HepG2 (cell line): ENCODE measurements around the gene CD109.
A peak's percentile ranks its signal among the peaks of the same experiment; 100 is the strongest.

Experiments
- ARNT ChIP-seq: fragments of 450-650 bp; IDR thresholded peaks from 2 replicates; pipeline ENCODE4 v1.6.1; 2017
- FOXA1 ChIP-seq, 2 experiments: fragments of 450-650 bp in 1 of 2; sonication (generic) in 1 of 2; formaldehyde crosslinking in 1 of 2; IDR thresholded peaks; 2 replicates each; pipeline versions ENCODE4 v1.4.0 to v1.6.1; 2016 to 2020; ENCODE audit warnings: missing genetic modification reagents in 1 of 2
- GATAD2A ChIP-seq: IDR thresholded peaks from 2 replicates; pipeline ENCODE4 v1.6.1; 2016
- MYPOP ChIP-seq: sonication (generic); formaldehyde crosslinking; IDR thresholded peaks from 2 replicates; pipeline ENCODE4 v1.8.1; 2023; ENCODE audit warnings: mild to moderate bottlenecking, moderate library complexity, missing genetic modification reagents
- POLR2A ChIP-seq, 2 experiments: IDR thresholded peaks; 2 replicates each; pipeline ENCODE4 v1.6.1; 2011; ENCODE audit warnings: low read depth in 2 of 2, low read length in 2 of 2, mild to moderate bottlenecking in 1 of 2, moderate library complexity in 1 of 2; ENCODE audit not compliant: insufficient read depth in 1 of 2
- RAD51 ChIP-seq: fragments of 450-650 bp; IDR thresholded peaks from 2 replicates; pipeline ENCODE4 v1.6.1; 2016; ENCODE audit warnings: borderline replicate concordance
- SALL2 ChIP-seq: sonication (generic); formaldehyde crosslinking; IDR thresholded peaks from 2 replicates; pipeline ENCODE4 v1.8.1; 2023; ENCODE audit warnings: mild to moderate bottlenecking, missing genetic modification reagents, inconsistent platforms
- YY1 ChIP-seq: IDR thresholded peaks from 2 replicates; pipeline ENCODE4 v1.6.1; 2011; ENCODE audit warnings: low read length, low read depth, moderate library complexity, mild to moderate bottlenecking; ENCODE audit not compliant: insufficient read depth, insufficient replicate concordance
- ZFP36 ChIP-seq: fragments of 150-350 bp; IDR thresholded peaks from 2 replicates; pipeline ENCODE4 v1.6.1; 2018; ENCODE audit warnings: borderline replicate concordance, low read length, low read depth; ENCODE audit not compliant: partially characterized antibody
- ZNF121 ChIP-seq: sonication (generic); formaldehyde crosslinking; IDR thresholded peaks from 2 replicates; pipeline ENCODE4 v1.5.0; 2020; ENCODE audit warnings: mild to moderate bottlenecking, missing genetic modification reagents
- ZNF567 ChIP-seq: sonication (generic); formaldehyde crosslinking; IDR thresholded peaks from 2 replicates; pipeline ENCODE4 v1.8.1; 2023; ENCODE audit warnings: mild to moderate bottlenecking, missing genetic modification reagents, borderline replicate concordance
- ZNF570 ChIP-seq: sonication (generic); formaldehyde crosslinking; IDR thresholded peaks from 2 replicates; pipeline ENCODE4 v1.4.0; 2020; ENCODE audit warnings: mild to moderate bottlenecking, missing genetic modification reagents, borderline replicate concordance
- TF ChIP-seq, protein P1 (sequence below): sonication (generic); formaldehyde crosslinking; IDR thresholded peaks from 2 replicates; pipeline ENCODE4 v1.5.0; 2020; ENCODE audit warnings: mild to moderate bottlenecking, missing genetic modification reagents, moderate library complexity
- TF ChIP-seq, protein P2 (sequence below): IDR thresholded peaks from 2 replicates; pipeline ENCODE4 v1.6.1; 2016; ENCODE audit warnings: low read depth, control low read depth

DNA sequence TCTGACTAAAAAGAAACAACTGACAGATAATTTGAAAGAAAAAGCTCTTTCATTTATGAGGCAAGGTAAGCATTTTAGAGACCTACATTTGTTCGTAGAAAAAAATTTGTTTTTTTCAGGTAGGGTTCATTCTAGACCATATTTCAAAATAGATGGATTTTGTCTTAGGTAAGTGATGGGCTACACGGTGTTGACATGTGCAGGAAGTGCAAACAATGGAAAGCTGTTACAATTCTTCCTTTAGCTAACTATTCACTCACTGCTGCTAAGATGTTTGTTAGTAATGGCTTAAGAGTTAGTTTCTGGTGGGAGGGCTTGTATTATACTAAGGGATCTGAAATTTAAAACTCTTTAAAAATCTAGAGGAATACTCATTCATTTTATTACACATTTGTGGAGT, 96.7 kb downstream of the CD109 start:
- TF ChIP-seq YY1: no peak
- no peak for TF ChIP-seq RAD51
- no peak for TF ChIP-seq ZNF121 (CRISPR knock-in tag)
- TF ChIP-seq SALL2: no peak
- TF ChIP-seq ZNF567: no peak
- TF ChIP-seq, protein P1, sequence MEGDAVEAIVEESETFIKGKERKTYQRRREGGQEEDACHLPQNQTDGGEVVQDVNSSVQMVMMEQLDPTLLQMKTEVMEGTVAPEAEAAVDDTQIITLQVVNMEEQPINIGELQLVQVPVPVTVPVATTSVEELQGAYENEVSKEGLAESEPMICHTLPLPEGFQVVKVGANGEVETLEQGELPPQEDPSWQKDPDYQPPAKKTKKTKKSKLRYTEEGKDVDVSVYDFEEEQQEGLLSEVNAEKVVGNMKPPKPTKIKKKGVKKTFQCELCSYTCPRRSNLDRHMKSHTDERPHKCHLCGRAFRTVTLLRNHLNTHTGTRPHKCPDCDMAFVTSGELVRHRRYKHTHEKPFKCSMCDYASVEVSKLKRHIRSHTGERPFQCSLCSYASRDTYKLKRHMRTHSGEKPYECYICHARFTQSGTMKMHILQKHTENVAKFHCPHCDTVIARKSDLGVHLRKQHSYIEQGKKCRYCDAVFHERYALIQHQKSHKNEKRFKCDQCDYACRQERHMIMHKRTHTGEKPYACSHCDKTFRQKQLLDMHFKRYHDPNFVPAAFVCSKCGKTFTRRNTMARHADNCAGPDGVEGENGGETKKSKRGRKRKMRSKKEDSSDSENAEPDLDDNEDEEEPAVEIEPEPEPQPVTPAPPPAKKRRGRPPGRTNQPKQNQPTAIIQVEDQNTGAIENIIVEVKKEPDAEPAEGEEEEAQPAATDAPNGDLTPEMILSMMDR (CRISPR knock-in tag): no peak
- no peak for TF ChIP-seq ZFP36
- TF ChIP-seq ARNT: no peak
- TF ChIP-seq, protein P2, sequence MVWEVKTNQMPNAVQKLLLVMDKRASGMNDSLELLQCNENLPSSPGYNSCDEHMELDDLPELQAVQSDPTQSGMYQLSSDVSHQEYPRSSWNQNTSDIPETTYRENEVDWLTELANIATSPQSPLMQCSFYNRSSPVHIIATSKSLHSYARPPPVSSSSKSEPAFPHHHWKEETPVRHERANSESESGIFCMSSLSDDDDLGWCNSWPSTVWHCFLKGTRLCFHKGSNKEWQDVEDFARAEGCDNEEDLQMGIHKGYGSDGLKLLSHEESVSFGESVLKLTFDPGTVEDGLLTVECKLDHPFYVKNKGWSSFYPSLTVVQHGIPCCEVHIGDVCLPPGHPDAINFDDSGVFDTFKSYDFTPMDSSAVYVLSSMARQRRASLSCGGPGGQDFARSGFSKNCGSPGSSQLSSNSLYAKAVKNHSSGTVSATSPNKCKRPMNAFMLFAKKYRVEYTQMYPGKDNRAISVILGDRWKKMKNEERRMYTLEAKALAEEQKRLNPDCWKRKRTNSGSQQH (CRISPR knock-in tag): no peak
- no peak for TF ChIP-seq ZNF570 (CRISPR knock-in tag)
- no peak for TF ChIP-seq MYPOP (CRISPR knock-in tag)
- no peak for TF ChIP-seq GATAD2A
- TF ChIP-seq FOXA1 (IDR thresholded peaks at IDR 0.05): no peak
- peak; percentile 42 for TF ChIP-seq FOXA1 (CRISPR knock-in tag; IDR thresholded peaks at IDR 0.05)
- TF ChIP-seq POLR2A (IDR thresholded peaks at IDR 0.05; ENCODE audit: insufficient read depth in 1 of 2, low read depth in 2 of 2, low read length in 2 of 2): no peak
